Esophagus muscularis mucosa (tissue), 3 donors: ENCODE data around the gene CPEB4.

Source experiments
- EP300 ChIP-seq: sonication (generic); formaldehyde crosslinking; IDR thresholded peaks from one replicate; pipeline ENCODE4 v1.6.1; 2017; ENCODE audit warnings: antibody characterized with exemption
- TF ChIP-seq, protein P1 (sequence below), 3 experiments: fragments of 200-600 bp in 2 of 3; fragments of 450-650 bp in 1 of 3; sonication (generic) in 2 of 3; IDR thresholded peaks; one replicate each; pipeline ENCODE4 v1.5.1; 2017 to 2019; ENCODE audit warnings: antibody characterized with exemption in 3 of 3, mild to moderate bottlenecking in 2 of 3, moderate library complexity in 1 of 3

DNA sequence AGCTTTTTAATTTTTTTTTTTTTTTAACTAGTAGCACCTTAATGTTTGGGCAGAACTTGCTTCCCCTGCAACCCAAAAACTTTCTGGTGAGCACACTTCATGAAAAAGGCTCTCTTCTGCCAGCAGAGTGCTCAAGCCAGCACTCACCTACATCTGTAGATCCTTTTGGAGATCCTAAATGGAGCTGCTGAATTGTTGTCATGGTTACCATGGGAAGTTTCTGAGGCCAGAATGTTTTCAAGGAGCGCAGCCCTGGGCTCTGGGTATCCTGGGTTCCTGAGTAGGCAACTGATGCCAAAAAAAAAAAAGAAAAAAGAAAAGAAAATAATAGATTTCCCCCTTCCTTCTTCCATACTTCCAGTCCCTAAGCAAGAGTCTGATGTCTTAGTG, 3.1 kb upstream of the CPEB4 start:
- TF ChIP-seq EP300: no peak
- TF ChIP-seq, protein P1, sequence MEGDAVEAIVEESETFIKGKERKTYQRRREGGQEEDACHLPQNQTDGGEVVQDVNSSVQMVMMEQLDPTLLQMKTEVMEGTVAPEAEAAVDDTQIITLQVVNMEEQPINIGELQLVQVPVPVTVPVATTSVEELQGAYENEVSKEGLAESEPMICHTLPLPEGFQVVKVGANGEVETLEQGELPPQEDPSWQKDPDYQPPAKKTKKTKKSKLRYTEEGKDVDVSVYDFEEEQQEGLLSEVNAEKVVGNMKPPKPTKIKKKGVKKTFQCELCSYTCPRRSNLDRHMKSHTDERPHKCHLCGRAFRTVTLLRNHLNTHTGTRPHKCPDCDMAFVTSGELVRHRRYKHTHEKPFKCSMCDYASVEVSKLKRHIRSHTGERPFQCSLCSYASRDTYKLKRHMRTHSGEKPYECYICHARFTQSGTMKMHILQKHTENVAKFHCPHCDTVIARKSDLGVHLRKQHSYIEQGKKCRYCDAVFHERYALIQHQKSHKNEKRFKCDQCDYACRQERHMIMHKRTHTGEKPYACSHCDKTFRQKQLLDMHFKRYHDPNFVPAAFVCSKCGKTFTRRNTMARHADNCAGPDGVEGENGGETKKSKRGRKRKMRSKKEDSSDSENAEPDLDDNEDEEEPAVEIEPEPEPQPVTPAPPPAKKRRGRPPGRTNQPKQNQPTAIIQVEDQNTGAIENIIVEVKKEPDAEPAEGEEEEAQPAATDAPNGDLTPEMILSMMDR (IDR thresholded peaks at IDR 0.05): no peak
